Measurements from ENCODE around the gene SLC6A9.

Gene SLC6A9

GRCh38 chr1:43983253-43983899 lies 47.9 kb downstream of the SLC6A9 start:
- no peak for DNase-seq (ENCODE audit: low read depth, low spot score)

- no peak for DNase-seq (ENCODE audit: low read depth, low spot score)
Measured at GRCh38 chr1:43982808-43983207, 48.5 kb downstream of the SLC6A9 start.

- DNase-seq (ENCODE audit: low read depth, low spot score) = no peak
Measured at GRCh38 chr1:43982241-43982640, 49.0 kb downstream of the SLC6A9 start.

- DNase-seq (ENCODE audit: low read depth, low spot score) = no peak
Measured at GRCh38 chr1:43981636-43982035, 49.6 kb downstream of the SLC6A9 start.

- DNase-seq (ENCODE audit: low read depth, low spot score) = no peak
Measured at GRCh38 chr1:43981135-43981491, 50.1 kb downstream of the SLC6A9 start.

- DNase-seq (ENCODE audit: low read depth, low spot score) = no peak
Measured at GRCh38 chr1:43980255-43981134, 50.8 kb downstream of the SLC6A9 start.

DNA sequence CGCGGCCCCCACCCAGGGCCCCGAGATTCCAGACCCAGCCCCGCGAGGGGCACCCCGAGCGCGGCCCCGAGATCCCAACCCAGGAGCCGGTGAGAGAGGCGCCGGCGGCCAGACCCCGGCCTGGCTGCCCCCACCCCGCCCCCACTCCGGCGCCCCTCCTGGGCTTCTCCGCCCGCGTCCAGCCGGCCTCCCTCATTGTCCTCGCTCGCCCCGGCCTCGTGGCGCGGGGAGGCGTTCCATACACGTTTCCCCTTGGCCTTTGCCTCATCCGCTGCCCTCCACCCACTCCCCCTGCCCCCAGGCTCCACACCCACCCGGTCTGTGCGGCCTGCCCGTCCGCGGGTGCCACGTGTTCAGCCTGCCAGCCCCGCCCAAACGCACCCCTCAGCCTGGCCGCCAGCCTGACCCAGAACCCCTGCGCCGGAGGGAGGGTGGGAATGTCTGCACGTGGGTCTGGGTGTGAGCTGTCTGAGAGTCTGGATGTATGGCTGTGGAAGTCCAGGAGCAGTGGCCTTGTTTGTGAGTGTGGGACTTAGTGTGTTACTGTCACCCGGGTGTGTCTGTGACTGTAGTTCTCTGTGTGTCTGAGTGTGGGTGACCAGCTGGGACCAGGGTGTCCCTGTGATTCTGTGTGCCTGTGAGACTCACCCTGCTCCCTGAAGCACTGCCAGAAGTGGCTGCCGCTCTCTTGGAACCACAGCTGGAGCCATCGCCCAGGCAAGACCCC lies 51.6 kb downstream of the SLC6A9 start:
- no peak for DNase-seq (ENCODE audit: low read depth, low spot score)

DNA sequence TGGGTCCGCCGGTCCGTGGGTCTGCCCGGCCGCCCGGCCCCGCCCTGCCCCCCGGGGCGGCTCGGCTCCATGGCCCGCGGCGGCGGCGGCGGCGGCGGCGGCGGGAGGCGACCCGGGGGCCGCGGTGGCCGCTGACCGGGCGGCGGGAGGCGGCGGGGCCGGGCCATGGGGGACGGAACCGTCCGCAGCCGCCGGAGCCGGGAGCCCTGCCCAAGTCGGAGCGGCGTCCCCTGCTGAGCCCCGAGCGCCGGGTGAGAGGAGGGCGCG lies 52.1 kb downstream of the SLC6A9 start:
- DNase-seq (ENCODE audit: low read depth, low spot score) = no peak

- DNase-seq (ENCODE audit: low read depth, low spot score) = no peak
Measured at GRCh38 chr1:43978551-43979260, 52.6 kb downstream of the SLC6A9 start, which contains the start of gene B4GALT2. B4GALT2 (plus strand) TSS chr1:43979210; CDS start chr1:43981161, 1,951 bp downstream.

DNA sequence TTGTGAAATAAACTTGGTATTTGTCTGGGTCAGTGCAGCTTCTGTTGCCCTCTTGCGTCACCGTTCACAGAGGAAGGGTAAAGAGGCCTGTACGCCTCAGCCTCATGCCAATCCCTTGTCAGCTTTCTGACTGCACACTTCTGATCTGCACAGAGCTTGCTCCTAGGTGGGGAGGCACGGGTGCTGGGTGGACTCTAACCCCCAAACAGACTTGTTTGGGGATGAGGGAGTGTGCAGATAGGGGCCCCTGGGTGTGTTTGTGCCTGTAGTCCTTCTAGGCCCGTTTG lies 53.1 kb downstream of the SLC6A9 start:
- no peak for DNase-seq (ENCODE audit: low read depth, low spot score)

- DNase-seq (ENCODE audit: low read depth, low spot score) = no peak
Measured at GRCh38 chr1:43977376-43978263, 53.6 kb downstream of the SLC6A9 start.

- DNase-seq (ENCODE audit: low read depth, low spot score) = no peak
Measured at GRCh38 chr1:43976890-43977289, 54.4 kb downstream of the SLC6A9 start.

DNA sequence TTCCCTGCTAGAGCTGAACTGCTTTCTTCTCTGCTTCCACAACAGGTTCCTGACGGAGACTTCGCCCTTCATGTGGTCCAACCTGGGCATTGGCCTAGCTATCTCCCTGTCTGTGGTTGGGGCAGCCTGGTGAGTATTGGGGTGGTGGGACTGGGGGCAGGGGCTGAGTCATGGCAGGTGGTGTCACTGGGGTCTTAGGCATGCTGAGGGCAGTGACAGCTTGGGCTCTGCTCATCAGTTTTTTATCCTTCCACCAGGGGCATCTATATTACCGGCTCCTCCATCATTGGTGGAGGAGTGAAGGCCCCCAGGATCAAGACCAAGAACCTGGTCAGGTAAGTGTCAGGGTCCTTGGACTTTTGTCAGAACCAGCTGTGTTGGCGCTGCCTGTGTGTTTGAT lies 55.2 kb downstream of the SLC6A9 start:
- no peak for DNase-seq (ENCODE audit: low read depth, low spot score)

DNA sequence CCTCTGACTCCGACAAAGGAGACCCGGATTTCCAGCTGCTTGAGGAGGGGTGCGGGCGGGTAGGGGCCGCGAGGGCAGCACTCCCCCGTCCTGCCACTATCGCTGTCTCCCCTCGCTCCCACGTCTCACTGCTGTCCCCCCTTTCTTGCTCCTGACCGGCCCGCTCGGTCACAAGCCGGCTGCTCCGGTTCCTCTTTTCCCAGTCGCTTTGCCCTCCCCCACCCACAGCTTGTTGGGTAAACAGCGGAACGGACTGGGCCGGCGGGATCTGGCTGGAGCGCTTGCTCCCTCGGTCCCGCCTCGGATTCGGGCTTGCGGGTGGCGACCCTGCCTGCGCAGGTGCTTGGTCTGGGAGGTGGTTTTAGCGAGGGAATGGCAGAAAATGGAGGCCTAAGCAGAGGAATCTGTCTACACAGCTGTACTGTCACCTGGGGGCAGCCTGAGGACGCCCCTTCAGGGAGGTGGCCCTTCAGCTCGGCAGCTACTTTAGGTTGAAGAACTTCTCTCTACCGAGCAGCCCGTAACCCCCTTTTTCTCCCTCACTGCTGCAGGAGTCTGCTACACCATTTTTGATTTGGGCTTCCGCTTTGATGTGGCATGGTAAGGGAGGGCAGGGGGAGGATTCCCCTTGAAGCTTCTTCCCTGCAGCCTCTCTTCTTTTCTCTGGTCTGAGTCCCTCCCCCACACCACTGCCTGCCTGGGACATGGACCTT lies 55.9 kb downstream of the SLC6A9 start:
- DNase-seq (ENCODE audit: low read depth, low spot score) = no peak

- DNase-seq (ENCODE audit: low read depth, low spot score) = peak; percentile 92
Measured at GRCh38 chr1:43974443-43975248, 56.6 kb downstream of the SLC6A9 start, which contains the start of gene ATP6V0B. ATP6V0B (plus strand) TSS chr1:43974960; CDS start chr1:43975041, 81 bp downstream.

GRCh38 chr1:43973981-43974442 lies 57.2 kb downstream of the SLC6A9 start:
- no peak for DNase-seq (ENCODE audit: low read depth, low spot score)

GRCh38 chr1:43971336-43971980 lies 59.8 kb downstream of the SLC6A9 start:
- no peak for DNase-seq (ENCODE audit: low read depth, low spot score)

DNA sequence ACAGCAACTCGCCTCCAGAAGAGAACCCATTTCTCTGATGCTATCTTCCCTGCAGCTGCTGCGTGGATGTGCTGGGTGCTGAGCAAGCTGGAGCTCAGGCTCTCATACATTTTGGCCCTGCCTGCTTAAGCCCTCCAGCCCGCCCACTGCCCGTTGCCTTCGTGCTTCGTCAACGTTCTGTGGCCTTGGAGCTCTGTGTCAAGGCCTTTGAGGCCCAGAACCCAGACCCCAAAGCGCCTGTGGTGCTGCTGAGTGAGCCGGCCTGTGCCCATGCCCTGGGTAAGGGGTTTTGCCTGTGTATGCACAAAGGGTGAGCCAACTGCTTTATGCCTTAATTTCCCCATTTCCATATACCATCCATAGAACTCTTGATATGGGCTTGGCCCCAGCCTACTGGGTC lies 60.4 kb downstream of the SLC6A9 start:
- DNase-seq (ENCODE audit: low read depth, low spot score) = no peak

DNA sequence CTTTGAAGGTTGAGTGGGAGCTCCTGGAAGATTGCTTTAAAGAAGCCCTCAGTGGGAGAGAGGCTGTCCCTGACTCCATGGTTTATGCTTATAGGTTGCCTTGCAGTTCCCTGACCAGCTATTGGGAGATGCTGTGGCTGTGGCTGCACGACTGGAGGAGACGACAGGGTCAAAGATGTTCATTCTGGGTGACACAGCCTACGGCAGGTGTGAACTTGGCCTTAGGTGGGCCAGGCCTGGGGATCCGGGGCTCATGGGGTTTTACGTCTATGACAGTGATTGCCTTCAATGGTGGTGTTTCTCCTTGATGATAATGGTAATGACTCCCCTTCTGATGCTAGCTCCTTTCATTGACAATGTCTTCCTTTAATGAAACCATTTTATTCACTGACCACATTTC lies 60.8 kb downstream of the SLC6A9 start:
- no peak for DNase-seq (ENCODE audit: low read depth, low spot score)
